Neural cell (in vitro differentiated cells): ENCODE measurements around the gene DNAH17. TPM values are rescaled to one million over a fixed set of nuclear protein-coding genes. Genes with fewer than 3 reads are reported as not detected.

Source experiments
- H2AFZ ChIP-seq: fragments of 200-600, 300-800 bp; sonication (generic), shearing (Covaris generic); 2 replicates; pipeline ENCODE4 v1.6.0; 2014; ENCODE audit warnings: low read depth, mild to moderate bottlenecking, antibody characterized with exemption, low read length, moderate library complexity
- H3F3A ChIP-seq: fragments of 200-600 bp; shearing (Covaris generic); 2 replicates; pipeline ENCODE4 v1.6.1; 2016; ENCODE audit warnings: mild to moderate bottlenecking, moderate library complexity, mixed read lengths, antibody characterized with exemption, low read length; ENCODE audit not compliant: insufficient read depth, poor library complexity, severe bottlenecking
- H3K27ac ChIP-seq: fragments of 200-600, 300-800 bp; sonication (generic), shearing (Covaris generic); 2 replicates; pipeline ENCODE4 v1.5.1; 2014; ENCODE audit warnings: mild to moderate bottlenecking, low read length, moderate library complexity
- H3K27me3 ChIP-seq: fragments of 300-800, 200-600 bp; sonication (generic), shearing (Covaris generic); 2 replicates; pipeline ENCODE4 v1.6.0; 2014; ENCODE audit warnings: mild to moderate bottlenecking, low read depth, low read length, moderate library complexity; ENCODE audit not compliant: insufficient read depth
- H3K36me3 ChIP-seq: fragments of 300-800, 200-600 bp; sonication (generic), shearing (Covaris generic); 2 replicates; pipeline ENCODE4 v1.5.1; 2014; ENCODE audit warnings: mild to moderate bottlenecking, antibody characterized with exemption, low read length, moderate library complexity; ENCODE audit not compliant: insufficient read depth
- H3K4me2 ChIP-seq: fragments of 300-800, 200-600 bp; sonication (generic), shearing (Covaris generic); 2 replicates; pipeline ENCODE4 v1.6.0; 2014; ENCODE audit warnings: mild to moderate bottlenecking, low read length
- H3K4me3 ChIP-seq: fragments of 300-800, 200-600 bp; sonication (generic), shearing (Covaris generic); 2 replicates; pipeline ENCODE4 v1.5.1; 2014; ENCODE audit warnings: mild to moderate bottlenecking, low read length, moderate library complexity
- H3K79me2 ChIP-seq: fragments of 200-600 bp; shearing (Covaris generic); replicated peaks from 2 replicates; pipeline ENCODE4 v1.6.0; 2014; ENCODE audit warnings: mild to moderate bottlenecking, low read length, moderate library complexity; ENCODE audit not compliant: insufficient read depth
- H3K9ac ChIP-seq: fragments of 300-800, 200-600 bp; sonication (generic), shearing (Covaris generic); 2 replicates; pipeline ENCODE4 v1.6.1; 2016; ENCODE audit warnings: mild to moderate bottlenecking, low read length, mixed read lengths
- H3K9me2 ChIP-seq: fragments of 200-600 bp; shearing (Covaris generic); 2 replicates; pipeline ENCODE4 v1.6.1; 2016; ENCODE audit warnings: mild to moderate bottlenecking, low read length, mixed read lengths; ENCODE audit not compliant: insufficient read depth
- H3K9me3 ChIP-seq: fragments of 200-600, 300-800 bp; sonication (generic), shearing (Covaris generic); 2 replicates; pipeline ENCODE4 v1.6.1; 2016; ENCODE audit warnings: mild to moderate bottlenecking, mixed run types, low read length, moderate library complexity, mixed read lengths
- H4K20me1 ChIP-seq: fragments of 200-600 bp; shearing (Covaris generic); 2 replicates; pipeline ENCODE4 v1.6.1; 2016; ENCODE audit warnings: mild to moderate bottlenecking, mixed run types; ENCODE audit not compliant: insufficient read depth
- CTCF ChIP-seq: fragments of 450-650 bp; IDR thresholded peaks from 2 replicates; pipeline ENCODE4 v1.5.1; 2014; ENCODE audit warnings: antibody characterized with exemption, mild to moderate bottlenecking, moderate library complexity; ENCODE audit not compliant: poor library complexity, severe bottlenecking
- EP300 ChIP-seq: fragments of 450-650 bp; conservative IDR thresholded peaks from 2 replicates; pipeline ENCODE4 v1.6.1; 2014; ENCODE audit warnings: antibody characterized with exemption, mild to moderate bottlenecking, moderate library complexity; ENCODE audit not compliant: poor library complexity, severe bottlenecking
- EZH2 ChIP-seq: fragments of 200-600, 300-800 bp; shearing (Covaris generic), sonication (generic); IDR thresholded peaks from 2 replicates; pipeline ENCODE4 v1.6.1; 2014; ENCODE audit warnings: antibody characterized with exemption, low read length, borderline replicate concordance, mild to moderate bottlenecking; ENCODE audit not compliant: insufficient read depth, poor library complexity, severe bottlenecking
- MXI1 ChIP-seq: fragments of 450-650 bp; conservative IDR thresholded peaks from 2 replicates; pipeline ENCODE4 v1.6.1; 2014; ENCODE audit warnings: antibody characterized with exemption, mild to moderate bottlenecking; ENCODE audit not compliant: poor library complexity, severe bottlenecking
- POLR2AphosphoS5 ChIP-seq: IDR thresholded peaks from 2 replicates; pipeline ENCODE4 v1.6.1; 2012
- RAD21 ChIP-seq: fragments of 450-650 bp; conservative IDR thresholded peaks from 2 replicates; pipeline ENCODE4 v1.6.1; 2014; ENCODE audit warnings: antibody characterized with exemption, mild to moderate bottlenecking, moderate library complexity
- REST ChIP-seq: IDR thresholded peaks from 2 replicates; pipeline ENCODE4 v1.6.1; 2012; ENCODE audit warnings: borderline replicate concordance
- SMC3 ChIP-seq: fragments of 450-650 bp; conservative IDR thresholded peaks from 2 replicates; pipeline ENCODE4 v1.6.1; 2014; ENCODE audit warnings: antibody characterized with exemption, mild to moderate bottlenecking, moderate library complexity; ENCODE audit not compliant: poor library complexity
- TAF1 ChIP-seq: IDR thresholded peaks from 2 replicates; pipeline ENCODE4 v1.6.1; 2012; ENCODE audit warnings: low read depth
- polyA plus RNA-seq: library from polyadenylated mRNA; depleted of rRNA; stranded (reverse); fragments of >200 nt; gene quantifications from 2 replicates; pipeline ENCODE4 v1.2.3, GENCODE V29; 2014

DNAH17 gene
- polyA plus RNA-seq, 1 donor from 2014 or later, result not detected

- Histone ChIP-seq H3F3A (no peaks in the 10 kb centered on the region), H3K27me3 (no peaks in the 10 kb centered on the region), H3K27ac (no peak overlapping the region), H3K36me3 (no peaks in the 10 kb centered on the region), H3K9me2 (no peaks in the 10 kb centered on the region), H3K79me2 (no peaks in the 10 kb centered on the region), H3K9me3 (no peaks in the 10 kb centered on the region), H3K9ac (no peak overlapping the region), H4K20me1 (no peaks in the 10 kb centered on the region), H2AFZ (no peak overlapping the region), H3K4me2 (no peak overlapping the region), H3K4me3 (no peak overlapping the region)
- TF ChIP-seq POLR2AphosphoS5 (no peak), REST (no peak), EP300 (no peak), MXI1 (no peak), CTCF (no peak), SMC3 (no peak), EZH2 (no peak), TAF1 (no peak), RAD21 (no peak)
These were observed 39.9 kb downstream of the DNAH17 start for GRCh38 chr17:78537217-78537860.

- TF ChIP-seq POLR2AphosphoS5 (no peak), RAD21 (no peak), REST (no peak), CTCF (no peak), TAF1 (no peak), MXI1 (no peak), SMC3 (no peak), EZH2 (no peak), EP300 (no peak)
- Histone ChIP-seq H3K4me2 (no peak overlapping the region), H3K79me2 (no peaks in the 10 kb centered on the region), H3K9me3 (no peaks in the 10 kb centered on the region), H3K4me3 (no peak overlapping the region), H3K9ac (no peak overlapping the region), H3K36me3 (no peaks in the 10 kb centered on the region), H3K27ac (no peak overlapping the region), H3F3A (no peaks in the 10 kb centered on the region), H3K27me3 (no peaks in the 10 kb centered on the region), H2AFZ (no peak overlapping the region), H3K9me2 (no peaks in the 10 kb centered on the region), H4K20me1 (no peaks in the 10 kb centered on the region)
These were observed 41.7 kb downstream of the DNAH17 start for GRCh38 chr17:78535273-78536197.
